ENCODE data around the gene UBE2E1. TPM values are rescaled to one million over a fixed set of nuclear protein-coding genes. Genes with fewer than 3 reads are reported as not detected.

UBE2E1 gene
- total and polyA plus RNA-seq, 4 donors, result 6.6 to 31.8 (median 25.4) TPM

GRCh38 chr3:23781871-23782270 is 23.9 kb upstream of the UBE2E1 start:
- Histone ChIP-seq H3K9ac (ENCODE audit: low read depth in 1 of 2, low read length in 2 of 2) (no peak overlapping the region), H3K4me1 (ENCODE audit: control insufficient read depth in 4 of 4, insufficient read depth in 4 of 4, low read length in 3 of 4) (no peaks in the 10 kb centered on the region), H3K4me3 (ENCODE audit: low read depth in 1 of 3, low read length in 3 of 3) (no peak overlapping the region), H3K9me3 (ENCODE audit: control insufficient read depth in 4 of 4, low read length in 3 of 4) (no peaks in the 10 kb centered on the region), H3K36me3 (ENCODE audit: control insufficient read depth in 4 of 4, insufficient read depth in 3 of 4, low read depth in 1 of 4, low read length in 3 of 4) (no peaks in the 10 kb centered on the region), H3K27me3 (ENCODE audit: control insufficient read depth in 4 of 4, insufficient read depth in 4 of 4, low read length in 3 of 4) (peaks cover 0 to 2% (median 0%) of the 10 kb centered on the region in 4 donors), H3K27ac (ENCODE audit: low read depth in 1 of 2, low read length in 2 of 2) (no peak overlapping the region)
- WGBS, result 93% methylated on average over 1 of the region's 1 CpG
- no peak for TF ChIP-seq FOXA1 (IDR thresholded peaks at IDR 0.05)
- no peak for TF ChIP-seq REST (IDR thresholded peaks at IDR 0.05)
- TF ChIP-seq HNF4G (IDR thresholded peaks at IDR 0.05), result no peak
- TF ChIP-seq RAD21 (IDR thresholded peaks at IDR 0.05), result no peak
- no peak for TF ChIP-seq JUND (IDR thresholded peaks at IDR 0.05)
- TF ChIP-seq TAF1 (conservative IDR thresholded peaks at IDR 0.05), result no peak
- TF ChIP-seq ATF3 (IDR thresholded peaks at IDR 0.05), result no peak
- TF ChIP-seq NR2F2 (IDR thresholded peaks at IDR 0.05), result no peak
- no peak for DNase-seq (ENCODE audit: low spot score)

- no peak overlapping the region for H3K27ac ChIP-seq (ENCODE audit: low read depth in 1 of 2, low read length in 2 of 2)
- 56% methylated on average over 6 of the region's 6 CpGs for WGBS
- no peaks in the 10 kb centered on the region for H3K36me3 ChIP-seq (ENCODE audit: control insufficient read depth in 4 of 4, insufficient read depth in 3 of 4, low read depth in 1 of 4, low read length in 3 of 4)
- no peaks in the 10 kb centered on the region for H3K9me3 ChIP-seq (ENCODE audit: control insufficient read depth in 4 of 4, low read length in 3 of 4)
- no peak overlapping the region for H3K4me3 ChIP-seq (ENCODE audit: low read depth in 1 of 3, low read length in 3 of 3)
- no peak for TF ChIP-seq GABPA (IDR thresholded peaks at IDR 0.05 in 1 of 2, conservative IDR thresholded peaks at IDR 0.05 in 1 of 2)
- peak; percentile 51 for TF ChIP-seq NR2F2 (IDR thresholded peaks at IDR 0.05)
- no peak for TF ChIP-seq HNF4G (IDR thresholded peaks at IDR 0.05)
- TF ChIP-seq SP1 (IDR thresholded peaks at IDR 0.05), result no peak
- no peak for TF ChIP-seq CTCF (IDR thresholded peaks at IDR 0.05; ENCODE audit: low read depth, low read length, missing input control)
- no peak for TF ChIP-seq EGR1 (IDR thresholded peaks at IDR 0.05; ENCODE audit: low read depth in 2 of 2)
- TF ChIP-seq ATF3 (IDR thresholded peaks at IDR 0.05), result no peak
- no peaks in the 10 kb centered on the region for H3K4me1 ChIP-seq (ENCODE audit: control insufficient read depth in 4 of 4, insufficient read depth in 4 of 4, low read length in 3 of 4)
- DNase-seq (ENCODE audit: low spot score), result no peak
- H3K9ac ChIP-seq (ENCODE audit: low read depth in 1 of 2, low read length in 2 of 2), result no peak overlapping the region
- peaks cover 0 to 2% (median 0%) of the 10 kb centered on the region in 4 donors for H3K27me3 ChIP-seq (ENCODE audit: control insufficient read depth in 4 of 4, insufficient read depth in 4 of 4, low read length in 3 of 4)
These were observed 20.6 kb upstream of the UBE2E1 start for GRCh38 chr3:23785097-23785645.

All from liver (tissue), 9 donors.